Measurements from ENCODE around the gene JUND. TPM values are rescaled to one million over a fixed set of nuclear protein-coding genes. Genes with fewer than 3 reads are reported as not detected.

Gene JUND
- total RNA-seq = 43.2 and 44.9 TPM in 2 replicates

DNA sequence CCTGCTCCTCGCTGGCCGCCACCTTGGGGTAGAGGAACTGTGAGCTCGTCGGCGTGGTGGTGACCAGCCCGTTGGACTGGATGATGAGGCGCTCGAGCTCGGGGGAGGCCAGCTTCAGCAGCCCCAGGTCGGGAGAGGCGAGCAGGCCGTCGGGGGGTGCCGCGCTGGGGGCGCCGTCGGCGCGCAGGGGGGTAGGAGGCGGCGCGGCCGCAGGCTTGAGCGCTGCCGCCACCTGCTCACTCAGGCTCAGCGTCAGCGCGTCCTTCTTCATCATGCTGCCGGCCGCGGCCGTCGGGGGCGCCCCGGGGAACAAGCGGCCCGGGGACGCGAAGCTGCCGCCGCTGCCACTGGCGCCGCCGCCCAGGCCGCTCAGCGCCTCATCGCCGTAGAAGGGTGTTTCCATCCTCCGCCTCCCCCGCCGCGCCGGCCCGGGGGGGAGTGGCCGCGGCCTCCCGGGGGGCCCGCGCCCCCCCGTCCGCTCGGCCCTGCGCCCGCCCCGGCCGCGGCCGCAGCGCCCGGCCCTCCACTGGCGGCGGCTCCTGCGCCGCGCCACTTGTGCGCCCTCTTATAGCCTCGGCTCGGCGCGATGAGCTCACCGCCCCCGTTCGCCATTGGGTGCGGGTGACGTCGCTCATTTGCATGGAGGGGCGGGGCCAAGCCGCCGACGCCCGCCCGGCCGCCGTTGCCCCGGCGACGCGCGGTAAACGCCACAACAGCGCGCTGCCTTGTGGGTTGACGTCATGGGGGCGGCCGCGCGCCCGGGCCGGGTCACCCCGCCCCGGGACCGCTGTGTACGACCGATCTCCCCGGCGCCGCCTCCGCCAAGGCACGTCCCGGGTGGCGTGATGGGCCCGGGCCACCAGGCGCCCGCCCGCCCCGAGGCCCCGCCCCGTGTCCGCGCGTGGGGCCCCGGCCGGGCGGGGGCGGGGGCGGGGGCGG is at the start of gene JUND:
Gene JUND (minus strand): TSS at position 541 of the 939 bp plus-strand sequence. CDS start 138 bp downstream, at position 403.

GRCh38 chr19:18322759-18323460 is 41.5 kb upstream of the JUND start, which contains the start of gene LSM4:
LSM4 (minus strand) TSS chr19:18323076; CDS start chr19:18323020, 56 bp downstream.

GRCh38 chr19:18274219-18274780 is 7.1 kb downstream of the JUND start, which contains the start of gene IQCN:
IQCN (minus strand) TSS chr19:18274452; CDS start chr19:18269478, 4,974 bp downstream.

Small RNA genes lying within 50 kb of the gene (small RNA-seq; reads per million reads assigned to genes)
- gene MIR3188 = not detected
- 0.28 reads per million for gene RPL39P38

Other genes starting within 250 kb of the JUND start
- not detected in 2 replicates for gene IL12RB1, start 194.7 kb downstream of the JUND start, total RNA-seq
- 1.2 and 1.4 TPM in 2 replicates for gene MAST3, start 183.8 kb downstream of the JUND start, total RNA-seq
- 6.8 and 7.5 TPM in 2 replicates for gene PIK3R2, start 128.5 kb downstream of the JUND start, total RNA-seq
- 0.93 and 1.5 TPM in 2 replicates for gene IFI30, start 107.8 kb downstream of the JUND start, total RNA-seq
- gene MPV17L2, start 88.4 kb downstream of the JUND start, total RNA-seq = 11.0 and 11.7 TPM in 2 replicates
- gene RAB3A, start 77.6 kb downstream of the JUND start, total RNA-seq = 0.27 and 0.65 TPM in 2 replicates
- gene PDE4C, start 55.2 kb downstream of the JUND start, total RNA-seq = 0.13 and 0.57 TPM in 2 replicates
- gene IQCN, start 7.2 kb downstream of the JUND start, total RNA-seq = 0.22 and 0.40 TPM in 2 replicates
- gene LSM4, start 41.5 kb upstream of the JUND start, total RNA-seq = 115 and 138 TPM in 2 replicates
- 18.5 and 22.5 TPM in 2 replicates for gene PGPEP1, start 59.0 kb upstream of the JUND start, total RNA-seq
- gene GDF15, start 104.5 kb upstream of the JUND start, total RNA-seq = 103 and 114 TPM in 2 replicates
- gene LRRC25, start 116.0 kb upstream of the JUND start, total RNA-seq = not detected in 2 replicates
- gene SSBP4, start 137.8 kb upstream of the JUND start, total RNA-seq = 82.0 and 110 TPM in 2 replicates
- gene ISYNA1, start 156.5 kb upstream of the JUND start, total RNA-seq = 24.1 and 24.6 TPM in 2 replicates
- gene ELL, start 240.4 kb upstream of the JUND start, total RNA-seq = 10.6 and 16.2 TPM in 2 replicates